GM12874 (cell line): ENCODE measurements around the gene EFR3B.

ENCODE experiments used
- TF ChIP-seq, protein P1 (sequence below): IDR thresholded peaks from 2 replicates; pipeline ENCODE4 v1.5.1; 2011; ENCODE audit warnings: low read depth, mild to moderate bottlenecking, control low read depth, low read length, moderate library complexity; ENCODE audit not compliant: insufficient read depth

EFR3B gene

DNA sequence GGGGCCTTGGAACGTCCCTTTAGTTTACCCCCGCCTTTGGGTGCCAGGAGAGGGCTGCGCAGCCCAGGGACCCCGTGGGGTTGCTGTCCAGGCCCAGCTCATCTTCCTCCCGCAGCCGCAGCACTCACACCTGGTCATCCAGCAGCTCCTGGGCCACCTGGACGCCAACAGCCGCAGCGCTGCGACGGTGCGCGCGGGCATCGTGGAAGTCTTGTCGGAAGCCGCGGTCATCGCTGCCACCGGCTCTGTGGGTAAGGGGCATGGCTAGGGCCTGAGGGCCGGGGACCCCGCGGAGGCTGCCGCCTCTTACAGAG, 89.3 kb downstream of the EFR3B start:
- TF ChIP-seq, protein P1, sequence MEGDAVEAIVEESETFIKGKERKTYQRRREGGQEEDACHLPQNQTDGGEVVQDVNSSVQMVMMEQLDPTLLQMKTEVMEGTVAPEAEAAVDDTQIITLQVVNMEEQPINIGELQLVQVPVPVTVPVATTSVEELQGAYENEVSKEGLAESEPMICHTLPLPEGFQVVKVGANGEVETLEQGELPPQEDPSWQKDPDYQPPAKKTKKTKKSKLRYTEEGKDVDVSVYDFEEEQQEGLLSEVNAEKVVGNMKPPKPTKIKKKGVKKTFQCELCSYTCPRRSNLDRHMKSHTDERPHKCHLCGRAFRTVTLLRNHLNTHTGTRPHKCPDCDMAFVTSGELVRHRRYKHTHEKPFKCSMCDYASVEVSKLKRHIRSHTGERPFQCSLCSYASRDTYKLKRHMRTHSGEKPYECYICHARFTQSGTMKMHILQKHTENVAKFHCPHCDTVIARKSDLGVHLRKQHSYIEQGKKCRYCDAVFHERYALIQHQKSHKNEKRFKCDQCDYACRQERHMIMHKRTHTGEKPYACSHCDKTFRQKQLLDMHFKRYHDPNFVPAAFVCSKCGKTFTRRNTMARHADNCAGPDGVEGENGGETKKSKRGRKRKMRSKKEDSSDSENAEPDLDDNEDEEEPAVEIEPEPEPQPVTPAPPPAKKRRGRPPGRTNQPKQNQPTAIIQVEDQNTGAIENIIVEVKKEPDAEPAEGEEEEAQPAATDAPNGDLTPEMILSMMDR = no peak

DNA sequence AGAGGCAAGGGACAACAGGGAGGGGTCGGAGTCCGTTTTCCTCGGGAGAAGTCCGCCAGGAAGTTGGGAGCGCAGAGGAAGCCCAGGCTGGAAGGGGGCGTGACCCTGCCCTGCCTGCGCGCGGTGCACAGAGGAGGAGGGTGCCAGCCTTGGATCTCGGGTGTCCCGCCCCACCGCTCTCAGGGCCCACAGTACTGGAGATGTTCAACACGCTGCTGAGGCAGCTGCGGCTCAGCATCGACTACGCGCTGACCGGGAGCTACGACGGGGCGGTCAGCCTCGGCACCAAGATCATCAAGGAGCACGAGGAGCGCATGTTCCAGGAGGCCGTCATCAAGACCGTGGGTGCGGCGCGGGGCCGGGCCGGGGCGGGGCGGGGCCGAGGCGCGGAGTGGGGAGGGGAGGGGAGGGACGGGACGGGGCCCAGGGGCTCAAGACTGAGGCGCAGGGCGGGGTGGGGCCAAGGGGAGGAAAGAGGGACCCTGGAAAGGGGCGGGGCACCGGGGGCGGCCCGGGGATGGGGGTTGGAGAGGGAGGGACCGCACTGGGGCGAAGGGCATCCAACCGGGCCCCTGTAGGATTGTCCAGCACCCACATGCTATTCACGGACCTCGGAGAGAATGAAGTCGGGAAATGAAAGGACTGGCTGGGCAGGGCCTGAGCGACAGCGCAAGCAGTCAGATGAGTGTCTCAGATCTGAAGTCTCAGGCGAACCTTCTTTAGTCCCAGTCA, 89.9 kb downstream of the EFR3B start:
- TF ChIP-seq, protein P1 = no peak

GRCh38 chr2:25132299-25132635, 90.4 kb downstream of the EFR3B start:
- TF ChIP-seq, protein P1 = no peak

DNA sequence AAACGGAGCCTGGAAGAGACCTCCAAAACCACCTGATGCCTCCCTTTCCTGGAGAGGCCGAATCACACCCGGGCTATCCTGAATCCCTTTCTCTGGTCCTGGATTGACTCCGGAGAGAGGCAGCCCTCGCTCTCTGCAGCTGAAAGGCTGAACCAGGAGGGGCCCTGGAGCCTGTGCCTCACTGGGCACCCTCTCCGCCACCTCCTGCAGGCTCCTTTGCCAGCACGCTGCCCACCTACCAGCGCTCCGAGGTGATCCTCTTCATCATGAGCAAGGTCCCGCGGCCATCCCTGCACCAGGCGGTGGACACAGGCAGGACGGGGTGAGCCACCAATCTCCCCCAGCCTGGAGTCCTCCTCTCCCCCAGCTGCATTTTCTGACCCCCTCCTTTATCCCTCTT, 90.8 kb downstream of the EFR3B start:
- TF ChIP-seq, protein P1 = no peak

DNA sequence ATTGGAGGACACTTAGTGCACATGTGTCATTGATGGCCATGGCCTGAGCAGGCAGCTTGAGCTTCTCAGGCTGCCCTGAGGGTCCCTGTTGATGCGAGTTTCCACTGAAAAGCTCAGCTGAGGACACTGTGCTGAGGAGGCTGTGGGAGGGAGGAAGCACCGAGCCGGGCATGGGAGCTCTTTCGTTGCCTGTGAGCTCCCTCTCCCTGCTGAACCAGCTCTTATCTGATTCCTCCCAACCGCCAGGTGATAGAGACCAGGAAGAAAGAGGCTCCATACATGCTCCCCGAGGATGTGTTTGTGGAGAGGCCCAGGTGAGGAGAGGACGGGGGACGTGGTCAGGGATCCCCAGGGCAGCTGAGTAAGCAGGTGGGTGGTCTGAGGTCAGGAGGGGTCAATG, 99.2 kb downstream of the EFR3B start:
- TF ChIP-seq, protein P1 = no peak

DNA sequence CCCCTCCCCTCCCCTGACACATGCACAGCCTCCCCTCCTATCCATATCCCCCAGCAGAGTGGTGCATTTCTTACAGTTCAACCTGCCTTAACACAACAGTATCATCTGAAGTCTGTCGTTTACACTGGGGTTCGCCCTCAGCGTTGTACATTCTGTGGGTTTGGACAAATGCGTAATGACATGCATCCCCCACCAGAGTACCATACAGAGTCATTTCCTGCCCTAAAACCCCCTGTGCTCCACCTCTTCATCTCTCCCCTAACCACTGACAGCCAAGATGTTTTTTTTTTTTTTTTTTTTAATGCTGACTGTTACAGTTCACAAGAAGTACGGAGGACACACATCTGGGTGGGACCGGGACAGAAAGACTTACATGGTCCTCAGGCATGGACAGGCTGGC, 103.9 kb downstream of the EFR3B start:
- TF ChIP-seq, protein P1 = no peak

DNA sequence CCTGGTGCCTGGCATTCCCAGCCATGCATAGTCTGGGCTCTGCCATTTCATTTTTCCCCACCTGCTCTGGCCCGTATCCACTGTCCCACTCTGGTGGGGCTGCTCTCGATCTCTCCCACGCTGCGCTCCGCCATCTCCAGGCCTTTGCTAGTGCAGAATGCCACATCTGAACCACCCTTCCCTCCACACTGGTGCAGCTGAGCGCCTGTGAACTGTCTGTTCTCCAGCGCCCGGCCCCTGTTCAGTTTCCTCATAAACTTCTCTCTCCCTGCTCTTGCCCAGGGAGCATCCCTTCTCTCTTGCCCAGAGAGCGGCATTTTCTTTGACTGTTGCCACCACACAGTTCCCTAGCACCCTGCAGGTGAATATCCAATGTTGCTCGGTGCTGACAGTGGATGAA, 105.0 kb downstream of the EFR3B start:
- TF ChIP-seq, protein P1 = no peak
